ENCODE data around the gene IL12RB2.
"Not testable (repeated sequence)": the region's sequence is repeated elsewhere in the genome, so short reads cannot be mapped to it uniquely, and the experiment has no call there.

IL12RB2 gene

GRCh38 chr1:67441739-67442281 is 134.1 kb downstream of the IL12RB2 start:
- no peak for DNase-seq (ENCODE audit: low spot score in 2 of 2)
- in situ Hi-C loops (cut with MboI; ENCODE audit: low sequenced_read_pairs), result no loop called here
- no peak overlapping the region for H3K4me3 ChIP-seq
- no peaks in the 10 kb centered on the region for H3K36me3 ChIP-seq (replicated peaks)
- no peaks in the 10 kb centered on the region for H3K9me3 ChIP-seq
- H3K4me1 ChIP-seq, result peaks cover 16% of the 10 kb centered on the region
- H3K27me3 ChIP-seq (ENCODE audit: low read depth), result peaks cover 3% of the 10 kb centered on the region; the same call in 1 of the 2 replicates

- H3K4me3 ChIP-seq; in situ Hi-C loops (cut with MboI; ENCODE audit: low sequenced_read_pairs); DNase-seq (ENCODE audit: low spot score in 2 of 2); H3K4me1 ChIP-seq; H3K36me3 ChIP-seq (replicated peaks); H3K27me3 ChIP-seq (ENCODE audit: low read depth); H3K9me3 ChIP-seq: not testable (repeated sequence)
These were observed 138.3 kb downstream of the IL12RB2 start for GRCh38 chr1:67446014-67446413.

Data from HAP-1 (cell line).